DMS114 treated with DMSO at 0.1 percent for 48 hours (cell line): Measurements from ENCODE around the gene SETD1A.

Source experiments
- DNase-seq: peaks from one replicate; lab custom pipeline; 2025; ENCODE audit not compliant: unreplicated experiment; lab: John Stamatoyannopoulos, UW

SETD1A gene

GRCh38 chr16:30957456-30958174 lies at the start of gene SETD1A:
Gene SETD1A (plus strand): TSS chr16:30957754. CDS start chr16:30958732, 978 bp downstream.
- DNase-seq: peak; percentile 87

GRCh38 chr16:30910427-30911029 lies 47.0 kb upstream of the SETD1A start:
- no peak for DNase-seq

GRCh38 chr16:30912794-30913412 lies 44.7 kb upstream of the SETD1A start:
- DNase-seq: no peak

GRCh38 chr16:30914830-30915229 lies 42.7 kb upstream of the SETD1A start:
- DNase-seq: no peak

DNA sequence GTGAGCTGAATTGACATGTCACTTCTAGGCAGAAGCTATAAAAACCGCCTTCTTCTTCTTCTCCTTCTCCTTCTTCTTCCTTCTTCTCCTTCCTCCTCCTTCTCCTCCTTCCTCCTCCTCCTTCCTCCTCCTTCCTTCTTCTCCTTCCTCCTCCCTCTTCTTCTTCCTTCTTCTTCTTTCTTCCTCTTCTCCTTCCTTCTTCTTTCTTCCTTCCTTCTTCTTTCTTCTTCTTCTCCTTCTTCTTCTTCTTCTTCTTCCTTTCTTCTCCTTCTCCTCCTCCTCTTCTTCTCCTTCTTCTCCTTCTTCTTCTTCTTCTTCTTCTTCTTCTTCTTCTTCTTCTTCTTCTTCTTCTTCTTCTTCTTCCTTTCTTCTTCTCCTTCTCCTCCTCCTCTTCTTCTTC lies 38.9 kb upstream of the SETD1A start:
- DNase-seq: no peak

DNA sequence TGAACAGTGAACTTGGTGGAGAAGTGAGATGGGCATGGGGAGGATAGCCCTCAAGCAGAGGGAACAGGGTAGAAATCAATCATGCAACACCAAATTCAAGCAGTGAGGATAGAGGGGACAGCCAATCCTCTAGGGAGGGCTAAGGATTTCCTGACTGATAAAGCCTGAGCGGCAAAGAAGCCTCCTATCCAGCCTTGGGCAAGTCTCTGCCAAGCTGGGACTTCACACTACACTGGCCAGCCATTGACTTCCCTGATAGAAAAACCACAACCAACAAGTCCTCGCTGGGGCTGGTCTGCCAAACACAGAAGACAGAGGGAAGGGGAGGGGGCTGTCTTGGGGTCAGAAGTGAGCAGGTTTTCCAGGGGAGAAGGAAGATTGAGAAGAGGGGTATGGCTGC lies 36.7 kb upstream of the SETD1A start:
- DNase-seq: no peak

DNA sequence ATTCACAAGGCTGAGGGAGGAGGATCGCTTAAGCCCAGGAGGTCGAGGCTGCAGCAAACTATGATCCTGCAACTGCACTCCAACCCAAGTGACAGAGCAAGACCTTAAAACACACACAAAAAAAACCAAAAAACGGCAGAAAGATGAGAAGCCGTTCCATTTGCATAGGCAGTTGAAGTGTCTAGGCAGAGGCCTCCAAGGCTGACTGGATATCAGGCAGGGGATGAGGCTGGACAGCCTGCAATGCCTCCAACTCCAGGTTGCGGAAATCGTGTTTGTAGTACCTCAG lies 36.2 kb upstream of the SETD1A start:
- no peak for DNase-seq

GRCh38 chr16:30921748-30922419 lies 35.7 kb upstream of the SETD1A start:
- DNase-seq: peak; percentile 93

- DNase-seq: peak; percentile 99
Observed at GRCh38 chr16:30922420-30922959, 35.1 kb upstream of the SETD1A start.

GRCh38 chr16:30922960-30923535 lies 34.5 kb upstream of the SETD1A start:
- DNase-seq: peak; percentile 98

GRCh38 chr16:30923554-30924075 lies 33.9 kb upstream of the SETD1A start, which contains the start of gene FBXL19:
Gene FBXL19 (plus strand): TSS chr16:30923572. CDS start chr16:30925755, 2,183 bp downstream.
- no peak for DNase-seq

DNA sequence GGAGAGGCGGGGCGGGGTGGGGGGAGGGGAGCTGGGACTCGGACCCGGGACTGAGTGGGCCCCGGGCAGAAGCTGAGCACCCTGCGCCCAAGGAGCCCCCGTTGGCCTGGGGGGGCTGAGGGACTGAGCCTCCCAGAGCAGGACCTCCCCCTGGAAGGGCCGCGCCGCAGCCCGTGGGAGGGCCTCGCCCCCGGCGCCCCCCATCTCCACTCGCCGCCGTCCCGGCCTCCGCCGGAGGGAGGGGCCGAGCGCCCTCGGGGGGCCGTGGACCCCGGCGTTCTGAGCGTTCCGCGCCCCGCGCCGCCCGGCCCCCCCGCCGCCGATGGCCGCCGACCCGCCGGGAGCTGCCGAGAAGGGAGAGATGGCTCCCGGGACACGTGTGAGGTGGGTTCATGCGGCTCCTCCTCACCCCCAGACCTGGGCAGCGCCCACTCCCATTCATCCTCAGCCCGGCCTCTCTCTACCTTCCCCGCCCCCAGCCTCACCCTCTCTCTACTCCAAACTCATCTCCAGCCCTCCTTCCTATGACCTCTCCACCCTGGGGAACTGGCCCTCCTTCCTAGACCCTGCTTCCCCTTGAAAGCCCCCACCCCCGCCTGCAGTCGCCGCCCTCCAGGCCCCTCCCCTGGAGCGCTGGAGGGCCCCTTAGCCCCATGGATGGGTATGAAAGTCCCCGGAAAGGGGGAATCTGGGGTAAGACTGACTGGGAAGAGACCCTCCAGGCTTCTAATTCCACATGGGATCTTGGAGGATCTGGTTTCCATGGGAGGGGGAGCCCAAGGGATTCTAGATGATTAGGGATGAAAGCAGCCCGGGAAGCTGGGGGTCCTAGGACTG lies 33.3 kb upstream of the SETD1A start:
- DNase-seq: no peak

DNA sequence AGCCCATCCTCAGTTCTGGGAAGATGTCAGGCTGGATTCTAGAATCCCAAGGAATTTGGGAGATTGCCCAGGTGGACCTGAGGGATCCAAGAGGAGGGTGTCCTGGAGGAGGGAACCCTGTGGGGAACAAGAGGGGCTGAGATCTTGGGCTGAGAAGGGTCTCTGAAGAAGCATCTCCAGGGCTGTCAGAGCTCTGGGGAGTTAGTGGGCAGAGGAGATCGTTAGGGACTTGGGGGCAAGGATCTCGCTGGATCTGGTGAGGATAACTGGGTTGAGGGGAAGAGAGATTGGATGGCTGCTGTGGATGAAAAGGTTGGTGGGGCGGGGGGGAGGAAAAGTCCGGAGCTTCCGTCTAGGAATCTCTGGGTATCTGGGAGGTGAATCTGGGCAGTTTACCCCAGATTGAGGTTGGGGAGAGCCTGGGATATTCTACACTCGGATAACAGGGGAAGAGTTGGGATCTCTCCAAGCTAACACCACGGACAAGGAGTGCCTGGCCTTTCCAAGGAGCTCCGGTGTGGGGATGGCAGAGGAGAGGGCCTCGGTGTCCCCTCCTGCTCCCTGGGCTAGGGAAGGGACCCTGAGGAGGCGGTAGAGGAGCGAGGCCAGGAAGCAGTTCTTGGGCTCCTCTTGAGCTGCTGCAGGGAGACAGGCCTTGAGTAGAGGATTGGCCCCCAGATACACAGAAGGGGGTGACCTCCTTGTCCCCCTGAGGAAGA lies 32.5 kb upstream of the SETD1A start:
- DNase-seq: no peak

DNA sequence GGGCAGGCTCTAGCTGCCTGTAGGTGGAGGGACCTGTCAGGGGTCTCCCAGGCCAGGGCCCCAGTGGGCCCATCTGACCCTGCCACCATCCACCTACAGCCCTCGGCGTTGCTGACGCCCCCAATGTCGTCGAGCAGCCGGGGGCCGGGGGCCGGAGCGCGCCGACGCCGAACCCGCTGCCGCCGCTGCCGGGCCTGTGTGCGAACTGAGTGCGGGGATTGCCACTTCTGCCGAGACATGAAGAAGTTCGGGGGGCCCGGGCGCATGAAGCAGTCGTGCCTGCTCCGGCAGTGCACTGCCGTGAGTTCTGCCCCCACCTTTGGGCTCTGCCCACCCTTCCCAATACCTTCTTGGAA lies 31.9 kb upstream of the SETD1A start:
- DNase-seq: no peak

DNA sequence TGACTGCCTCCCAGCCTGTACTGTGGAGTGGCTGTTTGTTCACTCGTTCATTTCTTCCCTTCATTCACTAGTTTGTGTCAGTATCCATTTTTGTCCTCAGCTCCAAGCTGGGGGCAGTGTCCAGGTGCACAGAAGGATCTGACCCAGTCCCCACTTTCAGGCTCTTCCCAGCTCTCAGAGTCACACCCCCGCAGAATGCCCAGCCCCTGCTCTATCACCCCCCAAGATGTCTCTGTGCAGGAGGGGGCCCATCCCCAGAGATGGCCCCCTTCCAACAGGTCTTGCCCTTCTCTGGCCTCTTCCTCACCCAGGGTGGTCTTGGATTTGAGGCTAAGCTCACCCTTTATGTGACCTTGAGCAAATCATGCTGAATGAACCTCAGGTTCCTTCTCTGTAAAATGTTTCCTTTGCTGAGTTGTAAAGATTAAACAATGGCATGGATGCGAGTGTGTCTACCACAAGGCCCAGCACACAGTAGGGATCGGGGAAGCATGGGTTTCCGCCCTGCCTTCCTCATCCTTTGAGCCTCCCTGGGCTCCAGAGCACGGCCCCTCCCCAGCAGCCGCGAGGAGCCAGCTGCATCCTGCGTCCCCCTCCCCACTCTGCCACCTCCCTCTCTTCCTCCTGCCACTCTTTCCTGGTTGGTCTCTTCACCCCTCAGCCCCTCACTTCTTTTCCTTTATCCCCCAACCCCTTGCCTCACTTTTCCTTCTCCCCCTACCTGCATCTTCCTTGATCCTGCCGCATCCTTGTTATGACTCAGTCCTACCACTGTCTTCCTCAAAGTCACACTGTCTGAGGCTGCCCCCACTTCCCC lies 31.4 kb upstream of the SETD1A start:
- no peak for DNase-seq

DNA sequence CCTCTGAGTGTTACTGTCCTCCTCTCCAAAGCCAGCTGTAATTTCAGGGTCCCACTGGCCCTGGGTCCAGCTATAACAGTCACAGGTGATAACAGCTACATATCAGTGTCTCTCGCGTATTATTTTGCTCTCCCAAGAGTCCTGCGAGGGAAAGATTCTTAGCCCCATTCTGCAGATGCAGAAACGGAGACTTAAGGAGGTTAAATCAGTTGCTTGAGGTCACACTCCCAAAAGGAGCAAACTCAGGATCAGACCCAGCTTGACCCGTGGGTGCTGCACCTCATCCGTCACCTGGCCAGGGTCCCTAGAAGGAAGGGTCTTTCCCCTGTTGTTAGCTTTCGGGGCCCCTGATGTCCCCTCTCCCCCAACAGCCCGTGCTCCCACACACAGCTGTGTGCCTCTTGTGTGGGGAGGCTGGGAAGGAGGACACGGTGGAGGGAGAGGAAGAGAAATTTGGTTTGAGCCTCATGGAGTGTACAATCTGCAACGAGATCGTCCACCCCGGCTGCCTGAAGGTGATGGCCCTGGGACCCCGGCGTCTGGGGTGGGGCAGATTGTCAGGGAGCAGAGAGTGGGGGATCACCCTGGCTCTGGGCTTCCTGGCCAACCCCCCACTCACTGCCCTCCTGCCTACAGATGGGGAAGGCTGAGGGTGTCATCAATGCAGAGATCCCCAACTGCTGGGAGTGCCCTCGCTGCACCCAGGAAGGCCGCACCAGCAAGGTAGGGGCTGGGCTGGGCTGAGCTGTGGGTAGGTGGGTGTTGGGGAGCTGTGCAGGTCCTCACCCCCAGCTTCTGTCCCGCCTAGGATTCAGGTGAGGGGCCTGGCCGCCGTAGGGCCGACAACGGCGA lies 30.4 kb upstream of the SETD1A start:
- DNase-seq: no peak

GRCh38 chr16:30927789-30928378 lies 29.7 kb upstream of the SETD1A start:
- DNase-seq: peak; percentile 71
